Measurements from ENCODE around the gene CCND1.

Gene CCND1

GRCh38 chr11:69640995-69641581 is at the start of gene CCND1:
Gene CCND1, plus strand, starts transcription at chr11:69641156. Its CDS starts 158 bp downstream, at chr11:69641314.
- DNase-seq: peak; percentile 58

DNA sequence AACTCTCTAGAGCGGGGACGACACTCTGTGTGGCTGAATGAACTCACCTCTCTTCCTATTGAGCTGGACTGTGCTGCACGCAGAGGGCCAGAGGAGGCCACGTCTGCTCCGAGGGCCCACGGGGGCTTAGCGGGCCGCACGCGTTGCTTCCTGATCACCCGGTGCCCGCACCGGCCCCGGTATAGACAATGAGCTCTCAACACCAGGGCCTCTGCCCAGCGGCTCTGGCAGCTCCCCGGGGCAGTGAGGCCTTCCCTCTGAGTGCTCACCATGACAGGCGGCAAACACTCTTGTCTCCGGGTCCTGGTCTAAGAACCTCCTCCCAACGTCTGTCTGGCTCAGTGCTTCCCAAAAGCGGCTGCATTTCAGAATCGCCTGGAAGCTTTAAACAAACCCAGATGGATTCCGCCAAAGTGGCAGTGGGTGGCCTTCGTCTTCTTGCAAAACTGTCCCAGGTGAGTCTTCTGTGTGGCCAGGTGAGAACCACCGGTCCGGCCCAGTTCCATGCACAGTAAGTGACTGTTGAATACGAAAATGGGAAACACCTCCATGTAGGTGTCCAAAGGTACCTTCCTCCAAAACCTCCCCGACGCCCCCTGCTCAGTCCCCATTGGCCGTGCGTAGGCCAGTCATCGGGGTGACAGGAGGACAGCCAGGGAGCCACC is 47.8 kb upstream of the CCND1 start:
- no peak for DNase-seq

GRCh38 chr11:69593851-69594250 is 47.1 kb upstream of the CCND1 start:
- DNase-seq: peak; percentile 13

DNA sequence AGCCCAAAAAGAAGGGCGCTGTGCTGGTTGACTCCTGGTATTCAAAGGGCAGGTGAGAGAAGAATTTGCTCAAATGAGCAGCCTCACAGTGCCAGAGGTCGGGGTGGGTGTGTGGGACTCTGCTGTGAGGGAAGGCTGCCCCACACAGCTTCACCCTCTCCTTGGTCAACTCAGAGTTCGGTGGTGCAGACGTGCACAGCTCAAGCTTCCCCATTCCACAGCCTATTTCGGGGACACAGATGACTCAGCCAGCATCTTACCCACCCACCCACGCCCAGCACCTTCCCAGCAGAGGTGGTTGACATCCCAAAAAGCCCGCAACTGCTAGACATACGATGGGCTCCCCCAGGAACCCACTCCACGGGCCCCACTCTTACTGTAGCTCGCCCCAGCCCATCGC is 46.5 kb upstream of the CCND1 start:
- DNase-seq: no peak

- DNase-seq: no peak
Observed at GRCh38 chr11:69595805-69596665, 44.9 kb upstream of the CCND1 start.

GRCh38 chr11:69598147-69598546 is 42.8 kb upstream of the CCND1 start:
- DNase-seq: no peak

DNA sequence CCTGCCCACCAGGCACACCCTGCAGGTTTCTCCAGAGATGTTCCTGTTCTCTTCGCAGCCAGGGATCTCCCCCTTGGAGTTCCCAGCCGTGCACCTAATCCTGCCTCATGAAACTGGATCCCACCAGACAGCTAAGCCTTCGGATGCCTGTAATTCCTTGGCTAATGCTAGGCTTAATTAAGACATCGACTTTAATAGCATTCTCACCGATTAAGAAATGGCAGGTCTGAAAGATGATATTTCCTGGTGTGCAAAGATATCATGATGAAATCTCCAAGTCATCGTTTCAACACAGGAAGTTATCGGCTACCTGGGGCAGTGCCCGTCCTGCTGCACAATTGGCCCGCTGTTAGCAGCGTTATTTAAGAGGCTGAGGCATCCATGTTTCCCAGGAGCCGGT is 41.5 kb upstream of the CCND1 start:
- DNase-seq: no peak

DNA sequence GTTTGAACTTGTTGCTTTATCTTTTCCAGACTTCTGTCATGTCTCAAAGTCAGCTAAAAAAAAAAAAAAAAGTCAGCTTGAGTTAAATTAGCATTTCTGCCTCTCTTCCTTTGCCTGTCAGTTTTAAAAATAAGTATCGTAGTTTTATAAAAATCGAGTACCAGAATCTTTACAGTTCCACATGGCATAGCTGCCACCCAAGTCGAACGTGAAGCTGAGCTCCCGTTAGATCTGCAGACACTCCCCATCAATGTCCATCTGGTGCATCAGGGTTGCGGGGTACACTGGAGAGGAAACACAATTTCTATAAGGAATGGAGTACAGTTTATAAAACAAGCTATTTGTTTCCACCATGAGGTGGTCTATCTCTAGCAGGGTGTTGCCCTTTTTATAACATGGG is 41.0 kb upstream of the CCND1 start:
- no peak for DNase-seq

GRCh38 chr11:69601011-69601975 is 39.7 kb upstream of the CCND1 start:
- DNase-seq: no peak

DNA sequence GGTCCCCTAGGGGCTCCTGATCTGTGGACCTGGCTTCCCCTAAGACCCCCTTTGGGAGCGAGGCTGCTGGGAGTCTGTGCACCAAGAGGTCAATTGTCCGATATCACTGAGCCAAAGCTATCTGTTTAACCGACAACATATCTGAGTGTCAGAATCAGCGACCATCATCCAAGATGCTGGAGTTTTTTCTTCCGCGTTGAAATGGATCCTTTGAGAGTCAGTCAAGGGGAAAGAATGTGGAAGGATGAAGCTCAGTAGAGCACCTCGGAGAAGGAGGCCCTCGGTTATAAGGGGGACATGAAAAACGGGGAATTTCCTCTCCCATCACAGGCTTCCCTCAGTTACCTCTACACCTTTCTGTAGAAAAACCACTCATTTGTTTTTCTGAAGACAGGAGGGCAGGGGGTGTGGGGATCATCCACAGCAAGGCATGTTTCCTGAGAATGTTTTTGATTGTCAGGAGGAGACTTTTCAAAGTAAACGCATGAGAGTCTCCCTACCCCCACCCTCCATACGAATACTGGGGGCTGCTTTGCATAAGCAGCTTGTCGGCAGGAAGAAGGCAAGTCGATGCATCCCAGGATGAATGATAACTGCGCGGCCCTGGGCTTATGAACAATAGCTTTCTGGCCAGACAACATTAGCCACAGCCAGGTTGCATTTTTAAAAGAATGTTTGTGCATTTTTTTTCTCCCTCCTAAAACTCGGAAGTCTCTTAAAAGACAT is 37.7 kb upstream of the CCND1 start:
- DNase-seq: no peak

DNA sequence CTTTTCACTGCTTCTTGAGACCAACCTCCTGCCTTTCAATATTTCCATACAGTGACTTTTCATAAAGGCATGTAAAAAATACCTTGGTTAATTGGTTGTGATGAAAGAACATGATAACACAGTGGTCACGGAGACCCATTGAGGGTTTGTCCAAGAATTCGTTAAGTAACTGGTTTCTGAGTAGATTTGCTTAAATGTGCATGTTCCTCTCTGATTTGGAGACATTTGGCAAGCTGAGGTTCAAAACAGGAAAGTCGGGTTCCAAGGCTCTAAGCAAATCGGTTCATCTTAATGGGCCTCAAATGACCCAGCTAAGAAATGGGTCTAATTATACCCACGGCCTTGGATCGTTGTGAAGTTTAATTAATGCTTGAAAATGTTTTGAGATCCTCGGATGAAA is 36.9 kb upstream of the CCND1 start:
- DNase-seq: no peak

DNA sequence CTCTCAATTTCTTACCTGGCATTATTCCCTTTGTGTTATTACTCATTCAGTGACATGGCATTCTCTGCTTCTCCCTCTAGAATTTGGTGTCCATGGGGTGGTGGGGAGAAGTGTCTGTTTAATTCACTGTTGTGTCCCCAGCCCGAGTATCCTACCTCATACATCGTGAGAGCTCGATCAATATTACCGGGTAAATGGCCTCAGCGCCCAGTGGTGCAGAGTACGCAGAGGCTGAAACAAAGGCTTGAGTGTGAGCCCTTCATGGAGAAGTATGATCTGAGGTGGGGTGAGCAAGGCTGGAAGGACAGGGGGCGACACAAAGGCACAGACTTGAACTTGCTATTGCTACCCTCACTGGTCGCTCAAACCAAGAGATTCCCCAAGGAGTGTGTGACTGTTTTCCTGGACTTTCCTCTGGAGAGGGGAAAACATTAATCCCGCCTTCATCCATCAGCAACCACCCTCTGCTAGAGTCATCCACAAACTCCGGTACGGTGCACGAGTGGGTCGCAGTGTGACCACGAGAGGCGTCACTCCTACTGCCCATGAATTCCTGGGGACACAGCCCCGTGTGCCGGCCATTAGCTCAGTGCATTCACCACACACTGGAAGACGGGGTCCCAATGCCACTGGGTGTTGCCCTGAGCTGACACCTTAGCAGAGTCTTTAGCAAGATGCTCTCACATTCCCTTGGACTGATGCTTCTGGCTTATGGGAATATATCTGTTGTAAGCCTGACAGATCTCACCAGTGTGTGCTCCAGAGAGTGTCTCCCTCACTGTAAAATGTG is 35.0 kb upstream of the CCND1 start:
- no peak for DNase-seq

- no peak for DNase-seq
Observed at GRCh38 chr11:69609351-69609750, 31.6 kb upstream of the CCND1 start.

GRCh38 chr11:69611548-69612526 is 29.1 kb upstream of the CCND1 start:
- DNase-seq: no peak

DNA sequence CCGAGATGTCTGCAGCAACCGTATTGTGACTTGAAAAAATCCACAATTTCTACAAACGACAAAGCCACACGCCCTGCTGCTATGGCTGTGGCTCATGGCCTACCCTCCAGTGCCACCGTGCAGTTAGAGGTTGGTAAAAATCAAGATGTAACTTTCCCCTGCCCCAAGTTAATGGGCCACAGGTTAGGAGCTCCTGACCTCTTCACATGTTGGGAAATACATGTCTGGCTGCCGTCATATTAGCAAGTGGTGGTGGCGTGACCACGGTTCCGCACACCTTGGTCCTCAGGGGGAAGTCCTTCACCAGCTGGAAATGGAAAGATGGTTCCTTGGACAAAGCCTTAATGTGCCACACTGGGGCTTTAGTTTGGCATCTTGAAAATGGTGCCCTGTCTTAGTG is 27.4 kb upstream of the CCND1 start:
- DNase-seq: no peak

GRCh38 chr11:69614085-69614484 is 26.9 kb upstream of the CCND1 start:
- no peak for DNase-seq

DNA sequence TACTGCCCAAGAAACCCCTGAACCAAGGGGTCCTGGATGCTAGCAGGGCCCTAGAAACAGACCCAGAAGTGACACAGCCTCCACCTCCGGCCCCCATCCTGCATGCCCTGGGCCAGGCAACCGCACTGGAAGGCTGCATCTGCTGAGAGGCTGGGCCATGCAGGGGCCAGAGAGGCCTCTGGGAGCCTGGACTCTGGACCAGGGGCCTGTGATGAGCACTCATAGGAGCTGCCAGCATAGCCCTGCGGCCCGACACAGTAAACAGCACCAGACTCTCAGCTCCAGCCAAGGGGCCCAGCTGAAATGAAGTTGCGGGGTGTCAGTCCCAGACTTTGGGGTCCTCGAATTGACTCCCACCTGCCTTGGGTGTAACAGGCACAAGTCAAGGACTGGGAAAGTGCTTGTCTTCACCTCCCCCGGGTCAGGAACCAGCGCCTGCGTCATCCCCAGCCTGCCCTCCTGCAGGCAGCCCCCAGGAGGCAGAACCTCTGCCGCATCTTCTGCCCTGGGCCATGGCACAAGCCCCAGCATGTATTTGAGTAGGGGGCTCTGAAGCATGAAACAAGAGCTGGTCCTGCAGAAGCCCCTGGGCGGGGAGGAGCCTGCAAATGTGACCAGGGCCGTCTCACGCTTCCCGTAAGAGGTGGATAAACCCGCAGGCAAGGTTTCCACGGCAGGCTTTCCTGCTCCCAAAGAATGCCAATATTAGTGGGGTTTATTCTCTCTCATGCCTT is 25.2 kb upstream of the CCND1 start:
- no peak for DNase-seq

DNA sequence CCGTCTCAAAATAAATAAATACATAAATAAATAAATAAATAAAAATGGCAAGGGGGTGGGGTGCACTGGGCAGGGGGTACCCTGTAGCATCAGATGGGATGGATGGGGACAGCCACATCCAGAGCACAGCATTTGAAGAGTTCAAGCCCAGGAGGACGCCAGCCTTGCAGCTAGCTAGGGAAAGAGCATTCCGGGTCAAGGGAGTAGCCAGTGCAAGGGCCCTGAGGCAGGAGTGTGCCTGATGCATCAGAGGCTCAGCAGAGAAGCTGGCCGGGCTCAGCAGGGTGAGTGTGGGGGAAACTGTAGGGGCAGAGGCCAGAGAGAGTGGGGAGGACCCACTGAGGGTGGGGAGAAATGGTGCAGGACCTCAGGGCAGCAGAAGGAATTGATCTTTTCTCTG is 23.7 kb upstream of the CCND1 start:
- no peak for DNase-seq

- no peak for DNase-seq
Observed at GRCh38 chr11:69617682-69618081, 23.3 kb upstream of the CCND1 start.
